HEK293 (cell line): Measurements from ENCODE around the gene RAB3C.

Source experiments
- CTCF ChIA-PET: fragments of 350-600 bp; formaldehyde crosslinking; extraction: SDS; loops from one replicate; lab custom pipeline; 2021; ENCODE audit warnings: antibody characterized with exemption; lab: Yijun Ruan, JAX
- POLR2A ChIA-PET: fragments of 300-600 bp; formaldehyde crosslinking; extraction: SDS; loops from one replicate; lab custom pipeline; 2020; ENCODE audit warnings: antibody characterized with exemption, inconsistent platforms; lab: Yijun Ruan, JAX
- H3K27ac ChIP-seq: fragments of 200-500 bp; sonication (Bioruptor generic); 2 replicates; pipeline ENCODE4 v1.5.1; 2014; ENCODE audit warnings: low read depth, low read length, control low read depth, inconsistent platforms; ENCODE audit errors: extremely low read depth
- H3K36me3 ChIP-seq, 2 experiments: fragments of 200-500 bp in 1 of 2; sonication (Bioruptor generic) in 1 of 2; 1 replicate in 1 of 2; 2 replicates in 1 of 2; pipeline ENCODE4 v1.5.1; 2014 to 2017; ENCODE audit warnings: inconsistent platforms in 2 of 2, low read length in 2 of 2; ENCODE audit not compliant: control insufficient read depth in 2 of 2, insufficient read depth in 1 of 2
- H3K4me1 ChIP-seq: fragments of 200-500 bp; sonication (Bioruptor generic); 2 replicates; pipeline ENCODE4 v1.5.1; 2014; ENCODE audit warnings: mild to moderate bottlenecking, low read length, inconsistent platforms; ENCODE audit not compliant: control insufficient read depth, insufficient read depth
- H3K4me3 ChIP-seq: 2 replicates; pipeline ENCODE4 v1.5.1; 2011; ENCODE audit warnings: low read depth, mild to moderate bottlenecking, control low read depth, low read length, moderate library complexity
- H3K9me3 ChIP-seq: fragments of 200-500 bp; sonication (Bioruptor generic); 2 replicates; pipeline ENCODE4 v1.5.1; 2014; ENCODE audit warnings: low read depth, low read length, inconsistent platforms; ENCODE audit not compliant: control insufficient read depth, insufficient read depth
- BCL6B ChIP-seq: fragments of 450-650 bp; formaldehyde crosslinking; IDR thresholded peaks from 2 replicates; pipeline ENCODE4 v1.5.1; 2017; ENCODE audit warnings: missing biosample characterization, missing genetic modification characterization
- GFI1B ChIP-seq: fragments of 450-650 bp; formaldehyde crosslinking; IDR thresholded peaks from 2 replicates; pipeline ENCODE4 v1.5.1; 2016; ENCODE audit warnings: missing biosample characterization, missing genetic modification characterization
- HOXA7 ChIP-seq: sonication (generic); formaldehyde crosslinking; IDR thresholded peaks from 2 replicates; pipeline ENCODE4 v1.8.1; 2022; ENCODE audit warnings: missing genetic modification reagents, borderline replicate concordance
- KLF8 ChIP-seq: fragments of 450-650 bp; formaldehyde crosslinking; IDR thresholded peaks from 2 replicates; pipeline ENCODE4 v1.5.1; 2016; ENCODE audit warnings: missing biosample characterization, missing genetic modification characterization
- MZF1 ChIP-seq: fragments of 450-650 bp; formaldehyde crosslinking; IDR thresholded peaks from 2 replicates; pipeline ENCODE4 v1.5.1; 2017; ENCODE audit warnings: missing biosample characterization, missing genetic modification characterization, borderline replicate concordance
- PRDM10 ChIP-seq: fragments of 450-650 bp; formaldehyde crosslinking; IDR thresholded peaks from 2 replicates; pipeline ENCODE4 v1.5.1; 2016; ENCODE audit warnings: missing biosample characterization, missing genetic modification characterization
- RBAK ChIP-seq: fragments of 450-650 bp; formaldehyde crosslinking; IDR thresholded peaks from 2 replicates; pipeline ENCODE4 v1.5.1; 2016; ENCODE audit warnings: missing biosample characterization, missing genetic modification characterization
- YY2 ChIP-seq: fragments of 450-650 bp; formaldehyde crosslinking; IDR thresholded peaks from 2 replicates; pipeline ENCODE4 v1.5.1; 2016; ENCODE audit warnings: missing biosample characterization, missing genetic modification characterization
- ZBTB20 ChIP-seq: fragments of 450-650 bp; formaldehyde crosslinking; IDR thresholded peaks from 2 replicates; pipeline ENCODE4 v1.5.1; 2016; ENCODE audit warnings: missing biosample characterization, missing genetic modification characterization
- ZBTB8A ChIP-seq: fragments of 450-650 bp; formaldehyde crosslinking; IDR thresholded peaks from 2 replicates; pipeline ENCODE4 v1.5.1; 2016; ENCODE audit warnings: missing biosample characterization, missing genetic modification characterization
- ZNF132 ChIP-seq: fragments of 450-650 bp; formaldehyde crosslinking; IDR thresholded peaks from 2 replicates; pipeline ENCODE4 v1.5.1; 2017; ENCODE audit warnings: missing biosample characterization, missing genetic modification characterization, borderline replicate concordance
- ZNF138 ChIP-seq: fragments of 450-650 bp; formaldehyde crosslinking; IDR thresholded peaks from 2 replicates; pipeline ENCODE4 v1.5.1; 2016; ENCODE audit warnings: missing biosample characterization, missing genetic modification characterization, borderline replicate concordance
- ZNF155 ChIP-seq: fragments of 450-650 bp; formaldehyde crosslinking; IDR thresholded peaks from 2 replicates; pipeline ENCODE4 v1.5.1; 2016; ENCODE audit warnings: missing biosample characterization, missing genetic modification characterization
- ZNF274 ChIP-seq, 2 experiments: fragments of 200-500 bp in 1 of 2; fragments of 450-650 bp in 1 of 2; sonication (Bioruptor generic) in 1 of 2; formaldehyde crosslinking in 1 of 2; IDR thresholded peaks; 2 replicates each; pipeline versions ENCODE4 v1.5.1 to v1.6.1; 2014 to 2016; ENCODE audit warnings: borderline replicate concordance in 1 of 2, inconsistent platforms in 1 of 2, low read length in 1 of 2, missing biosample characterization in 1 of 2, missing genetic modification characterization in 1 of 2
- ZNF561 ChIP-seq: fragments of 450-650 bp; IDR thresholded peaks from 2 replicates; pipeline ENCODE4 v1.5.1; 2018; ENCODE audit warnings: missing biosample characterization, missing genetic modification characterization, borderline replicate concordance
- ZNF585B ChIP-seq: fragments of 450-650 bp; formaldehyde crosslinking; IDR thresholded peaks from 2 replicates; pipeline ENCODE4 v1.5.1; 2016; ENCODE audit warnings: missing biosample characterization, missing genetic modification characterization
- ZNF610 ChIP-seq: fragments of 450-650 bp; formaldehyde crosslinking; IDR thresholded peaks from 2 replicates; pipeline ENCODE4 v1.5.1; 2016; ENCODE audit warnings: missing biosample characterization, missing genetic modification characterization, borderline replicate concordance
- ZNF654 ChIP-seq: fragments of 450-650 bp; formaldehyde crosslinking; IDR thresholded peaks from 2 replicates; pipeline ENCODE4 v1.5.1; 2016; ENCODE audit warnings: low read depth, missing biosample characterization, missing genetic modification characterization
- ZNF670 ChIP-seq: fragments of 450-650 bp; formaldehyde crosslinking; IDR thresholded peaks from 2 replicates; pipeline ENCODE4 v1.5.1; 2016; ENCODE audit warnings: missing biosample characterization, missing genetic modification characterization, low read depth
- ZNF701 ChIP-seq: fragments of 450-650 bp; formaldehyde crosslinking; IDR thresholded peaks from 2 replicates; pipeline ENCODE4 v1.5.1; 2016; ENCODE audit warnings: missing biosample characterization, missing genetic modification characterization
- ZNF747 ChIP-seq: fragments of 450-650 bp; formaldehyde crosslinking; IDR thresholded peaks from 2 replicates; pipeline ENCODE4 v1.5.1; 2016; ENCODE audit warnings: missing biosample characterization, missing genetic modification characterization
- TF ChIP-seq, protein P1 (sequence below): fragments of 450-650 bp; formaldehyde crosslinking; optimal IDR thresholded peaks from 2 replicates; pipeline ENCODE3; 2016; ENCODE audit warnings: missing biosample characterization, mild to moderate bottlenecking, missing genetic modification characterization
- TF ChIP-seq, protein P2 (sequence below): fragments of 450-650 bp; formaldehyde crosslinking; IDR thresholded peaks from 2 replicates; pipeline ENCODE4 v1.5.1; 2016; ENCODE audit warnings: missing biosample characterization, missing genetic modification characterization

Gene RAB3C

GRCh38 chr5:58825899-58826298 lies 243.0 kb downstream of the RAB3C start (continued):
- TF ChIP-seq PRDM10 (tag by site-specific recombination): no peak
- no peak for TF ChIP-seq ZNF132 (tag by site-specific recombination)
- TF ChIP-seq ZNF701: no peak

GRCh38 chr5:58827463-58827862 lies 244.6 kb downstream of the RAB3C start:
- Histone ChIP-seq H3K4me1 (no peaks in the 10 kb centered on the region), H3K36me3 (no peaks in the 10 kb centered on the region), H3K4me3 (no peak overlapping the region), H3K9me3 (no peaks in the 10 kb centered on the region), H3K27ac (no peak overlapping the region)
- TF ChIP-seq, protein P1, sequence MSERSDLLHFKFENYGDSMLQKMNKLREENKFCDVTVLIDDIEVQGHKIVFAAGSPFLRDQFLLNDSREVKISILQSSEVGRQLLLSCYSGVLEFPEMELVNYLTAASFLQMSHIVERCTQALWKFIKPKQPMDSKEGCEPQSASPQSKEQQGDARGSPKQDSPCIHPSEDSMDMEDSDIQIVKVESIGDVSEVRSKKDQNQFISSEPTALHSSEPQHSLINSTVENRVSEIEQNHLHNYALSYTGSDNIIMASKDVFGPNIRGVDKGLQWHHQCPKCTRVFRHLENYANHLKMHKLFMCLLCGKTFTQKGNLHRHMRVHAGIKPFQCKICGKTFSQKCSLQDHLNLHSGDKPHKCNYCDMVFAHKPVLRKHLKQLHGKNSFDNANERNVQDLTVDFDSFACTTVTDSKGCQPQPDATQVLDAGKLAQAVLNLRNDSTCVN (tag by site-specific recombination): no peak
- peak; percentile 50; the same call in 1 of the 2 replicates for TF ChIP-seq BCL6B (tag by site-specific recombination)
- no peak for TF ChIP-seq YY2 (tag by site-specific recombination)
- ChIA-PET CTCF (no interaction called here), POLR2A (no interaction called here)

GRCh38 chr5:58828258-58828657 lies 245.4 kb downstream of the RAB3C start:
- CTCF ChIA-PET: no interaction called here
- POLR2A ChIA-PET: no interaction called here

More at GRCh38 chr5:58828258-58828657, 245.4 kb downstream of the RAB3C start:
- TF ChIP-seq MZF1 (tag by site-specific recombination) (no peak), ZBTB8A (tag by site-specific recombination) (no peak), ZNF585B (tag by site-specific recombination) (no peak), ZNF747 (tag by site-specific recombination) (no peak), ZNF670 (tag by site-specific recombination) (no peak), ZNF610 (tag by site-specific recombination) (no peak), ZNF274 (IDR thresholded peaks at IDR 0.05; ENCODE audit: low read length) (no peak), ZNF274 (tag by site-specific recombination; IDR thresholded peaks at IDR 0.05; ENCODE audit: borderline replicate concordance) (no peak), ZNF561 (tag by site-specific recombination) (no peak), RBAK (tag by site-specific recombination) (no peak), GFI1B (tag by site-specific recombination) (no peak), HOXA7 (no peak), ZNF654 (no peak), ZNF138 (no peak), KLF8 (tag by site-specific recombination) (no peak), ZNF155 (tag by site-specific recombination) (no peak), ZBTB20 (tag by site-specific recombination) (no peak)
- TF ChIP-seq, protein P2, sequence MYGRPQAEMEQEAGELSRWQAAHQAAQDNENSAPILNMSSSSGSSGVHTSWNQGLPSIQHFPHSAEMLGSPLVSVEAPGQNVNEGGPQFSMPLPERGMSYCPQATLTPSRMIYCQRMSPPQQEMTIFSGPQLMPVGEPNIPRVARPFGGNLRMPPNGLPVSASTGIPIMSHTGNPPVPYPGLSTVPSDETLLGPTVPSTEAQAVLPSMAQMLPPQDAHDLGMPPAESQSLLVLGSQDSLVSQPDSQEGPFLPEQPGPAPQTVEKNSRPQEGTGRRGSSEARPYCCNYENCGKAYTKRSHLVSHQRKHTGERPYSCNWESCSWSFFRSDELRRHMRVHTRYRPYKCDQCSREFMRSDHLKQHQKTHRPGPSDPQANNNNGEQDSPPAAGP (tag by site-specific recombination): no peak
- Histone ChIP-seq H3K4me1 (no peaks in the 10 kb centered on the region), H3K36me3 (no peaks in the 10 kb centered on the region), H3K4me3 (no peak overlapping the region), H3K9me3 (no peaks in the 10 kb centered on the region), H3K27ac (no peak overlapping the region)
